ENCODE measurements around the gene AGAP1. TPM values are rescaled to one million over a fixed set of nuclear protein-coding genes. Genes with fewer than 3 reads are reported as not detected.
A peak's percentile ranks its signal among the peaks of the same experiment; 100 is the strongest.

AGAP1 gene
- total RNA-seq, 1 donor from 2014 or later, result 39.4 TPM

DNA sequence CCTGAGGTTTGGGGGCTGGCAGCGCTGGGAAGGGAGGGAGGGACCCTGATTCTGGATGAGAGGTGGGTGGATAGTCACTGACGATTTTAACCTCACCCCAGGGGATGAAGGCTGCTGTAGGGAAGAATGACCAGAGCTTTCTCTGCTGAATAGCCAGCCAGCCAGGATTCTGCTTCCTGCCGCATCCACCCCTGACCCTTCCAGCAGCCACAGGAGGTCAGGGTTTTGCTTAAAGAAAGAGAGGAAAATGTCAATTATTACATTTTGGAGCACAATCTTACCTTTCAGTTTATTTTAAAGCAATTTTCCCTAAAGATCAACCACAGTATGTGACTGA lies 456.6 kb downstream of the AGAP1 start:
- Histone ChIP-seq H3K4me2 (ENCODE audit: low read length) (no peak overlapping the region), H3K36me3 (ENCODE audit: insufficient read depth, low read length) (no peaks in the 10 kb centered on the region), H3K79me2 (ENCODE audit: insufficient read depth, low read length) (no peaks in the 10 kb centered on the region), H3K4me3 (ENCODE audit: insufficient read depth, low read depth, low read length) (no peak overlapping the region), H3K9me3 (ENCODE audit: insufficient read depth, low read depth, low read length) (no peaks in the 10 kb centered on the region), H3K9ac (ENCODE audit: low read length) (no peak overlapping the region), H3K27me3 (ENCODE audit: insufficient read depth, low read length) (no peaks in the 10 kb centered on the region), H3K4me1 (ENCODE audit: insufficient read depth, low read length) (peaks cover 4% of the 10 kb centered on the region), H2AFZ (ENCODE audit: low read depth, low read length) (no peak overlapping the region), H3K27ac (ENCODE audit: low read depth, low read length) (no peak overlapping the region), H4K20me1 (ENCODE audit: insufficient read depth, low read length) (no peaks in the 10 kb centered on the region)
- peaks cover 13% of the 10 kb centered on the region for H3K4me1 Mint-ChIP-seq (ENCODE audit: low read depth, unreplicated experiment)
- H3K9me3 Mint-ChIP-seq (ENCODE audit: unreplicated experiment), result no peaks in the 10 kb centered on the region
- FAIRE-seq, result no peak
- DNase-seq (ENCODE audit: low read depth), result no peak
- no peak overlapping the region for H3K27ac Mint-ChIP-seq (ENCODE audit: unreplicated experiment)
- H3K4me3 Mint-ChIP-seq (ENCODE audit: unreplicated experiment), result no peak overlapping the region
- H3K36me3 Mint-ChIP-seq (ENCODE audit: low read depth, unreplicated experiment), result no peaks in the 10 kb centered on the region
- no peak for TF ChIP-seq EZH2 (IDR thresholded peaks at IDR 0.05; ENCODE audit: insufficient read depth, low read length)
- TF ChIP-seq, protein P1, sequence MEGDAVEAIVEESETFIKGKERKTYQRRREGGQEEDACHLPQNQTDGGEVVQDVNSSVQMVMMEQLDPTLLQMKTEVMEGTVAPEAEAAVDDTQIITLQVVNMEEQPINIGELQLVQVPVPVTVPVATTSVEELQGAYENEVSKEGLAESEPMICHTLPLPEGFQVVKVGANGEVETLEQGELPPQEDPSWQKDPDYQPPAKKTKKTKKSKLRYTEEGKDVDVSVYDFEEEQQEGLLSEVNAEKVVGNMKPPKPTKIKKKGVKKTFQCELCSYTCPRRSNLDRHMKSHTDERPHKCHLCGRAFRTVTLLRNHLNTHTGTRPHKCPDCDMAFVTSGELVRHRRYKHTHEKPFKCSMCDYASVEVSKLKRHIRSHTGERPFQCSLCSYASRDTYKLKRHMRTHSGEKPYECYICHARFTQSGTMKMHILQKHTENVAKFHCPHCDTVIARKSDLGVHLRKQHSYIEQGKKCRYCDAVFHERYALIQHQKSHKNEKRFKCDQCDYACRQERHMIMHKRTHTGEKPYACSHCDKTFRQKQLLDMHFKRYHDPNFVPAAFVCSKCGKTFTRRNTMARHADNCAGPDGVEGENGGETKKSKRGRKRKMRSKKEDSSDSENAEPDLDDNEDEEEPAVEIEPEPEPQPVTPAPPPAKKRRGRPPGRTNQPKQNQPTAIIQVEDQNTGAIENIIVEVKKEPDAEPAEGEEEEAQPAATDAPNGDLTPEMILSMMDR (IDR thresholded peaks at IDR 0.05; ENCODE audit: insufficient read depth, low read depth, low read length), result no peak
- no peaks in the 10 kb centered on the region for H3K27me3 Mint-ChIP-seq (ENCODE audit: low read depth, unreplicated experiment)

DNA sequence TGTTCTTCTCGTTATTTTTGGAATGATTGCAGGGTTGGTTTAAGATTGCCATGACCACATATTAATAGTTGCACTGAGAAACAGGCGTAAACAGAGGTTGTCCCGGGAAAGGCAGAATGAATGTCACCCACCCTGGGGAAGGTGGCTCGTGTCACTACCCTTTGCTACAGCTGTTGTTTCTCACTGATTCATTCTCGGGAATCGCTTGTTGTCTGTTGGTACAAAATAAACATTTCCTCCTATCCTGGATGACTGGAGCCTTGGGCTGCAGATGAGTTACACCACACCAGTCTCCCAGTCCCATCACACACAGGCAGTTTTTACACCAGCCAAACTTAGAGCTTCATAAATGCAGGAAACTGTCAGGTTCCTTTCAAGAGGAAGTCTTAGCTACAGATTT lies 457.6 kb downstream of the AGAP1 start:
- FAIRE-seq (no peak), DNase-seq (ENCODE audit: low read depth) (no peak)
- Mint-ChIP-seq H3K4me3 (ENCODE audit: unreplicated experiment) (no peak overlapping the region), H3K27ac (ENCODE audit: unreplicated experiment) (no peak overlapping the region), H3K27me3 (ENCODE audit: low read depth, unreplicated experiment) (no peaks in the 10 kb centered on the region), H3K36me3 (ENCODE audit: low read depth, unreplicated experiment) (no peaks in the 10 kb centered on the region), H3K9me3 (ENCODE audit: unreplicated experiment) (no peaks in the 10 kb centered on the region), H3K4me1 (ENCODE audit: low read depth, unreplicated experiment) (peaks cover 13% of the 10 kb centered on the region)
- Histone ChIP-seq H3K9me3 (ENCODE audit: insufficient read depth, low read depth, low read length) (no peaks in the 10 kb centered on the region), H3K4me2 (ENCODE audit: low read length) (no peak overlapping the region), H3K9ac (ENCODE audit: low read length) (no peak overlapping the region), H3K36me3 (ENCODE audit: insufficient read depth, low read length) (no peaks in the 10 kb centered on the region), H4K20me1 (ENCODE audit: insufficient read depth, low read length) (no peaks in the 10 kb centered on the region), H2AFZ (ENCODE audit: low read depth, low read length) (no peak overlapping the region), H3K4me3 (ENCODE audit: insufficient read depth, low read depth, low read length) (no peak overlapping the region), H3K4me1 (ENCODE audit: insufficient read depth, low read length) (peaks cover 4% of the 10 kb centered on the region), H3K27ac (ENCODE audit: low read depth, low read length) (no peak overlapping the region), H3K79me2 (ENCODE audit: insufficient read depth, low read length) (no peaks in the 10 kb centered on the region), H3K27me3 (ENCODE audit: insufficient read depth, low read length) (no peaks in the 10 kb centered on the region)
- no peak for TF ChIP-seq EZH2 (IDR thresholded peaks at IDR 0.05; ENCODE audit: insufficient read depth, low read length)
- TF ChIP-seq, protein P1 (IDR thresholded peaks at IDR 0.05; ENCODE audit: insufficient read depth, low read depth, low read length), result no peak

DNA sequence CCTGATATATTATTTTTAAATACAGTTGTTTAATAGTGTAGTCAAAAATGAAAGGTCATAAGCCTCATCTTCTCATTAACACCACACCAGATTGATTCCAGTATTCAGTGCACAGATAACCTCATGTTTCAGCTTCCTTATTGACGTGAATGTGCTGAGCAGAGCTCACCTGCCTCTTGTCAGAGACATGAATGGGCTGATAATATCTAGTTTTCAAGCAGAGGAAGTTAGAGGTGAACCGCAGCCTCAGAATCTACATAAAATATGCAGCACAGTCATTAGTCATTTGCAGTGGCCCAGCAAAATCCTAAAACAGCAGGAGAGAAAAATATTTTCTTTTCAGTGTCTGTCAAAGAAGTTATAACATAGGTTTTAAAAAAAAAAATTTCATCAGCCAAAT lies 458.1 kb downstream of the AGAP1 start:
- TF ChIP-seq, protein P1 (IDR thresholded peaks at IDR 0.05; ENCODE audit: insufficient read depth, low read depth, low read length), result no peak
- TF ChIP-seq EZH2 (IDR thresholded peaks at IDR 0.05; ENCODE audit: insufficient read depth, low read length), result no peak
- Mint-ChIP-seq H3K9me3 (ENCODE audit: unreplicated experiment) (no peaks in the 10 kb centered on the region), H3K4me3 (ENCODE audit: unreplicated experiment) (no peak overlapping the region), H3K27ac (ENCODE audit: unreplicated experiment) (no peak overlapping the region), H3K27me3 (ENCODE audit: low read depth, unreplicated experiment) (no peaks in the 10 kb centered on the region), H3K4me1 (ENCODE audit: low read depth, unreplicated experiment) (peaks cover 12% of the 10 kb centered on the region), H3K36me3 (ENCODE audit: low read depth, unreplicated experiment) (no peaks in the 10 kb centered on the region)
- Histone ChIP-seq H3K9ac (ENCODE audit: low read length) (no peak overlapping the region), H3K4me1 (ENCODE audit: insufficient read depth, low read length) (peaks cover 4% of the 10 kb centered on the region), H3K27me3 (ENCODE audit: insufficient read depth, low read length) (no peaks in the 10 kb centered on the region), H3K4me3 (ENCODE audit: insufficient read depth, low read depth, low read length) (no peak overlapping the region), H3K27ac (ENCODE audit: low read depth, low read length) (no peak overlapping the region), H2AFZ (ENCODE audit: low read depth, low read length) (no peak overlapping the region), H3K36me3 (ENCODE audit: insufficient read depth, low read length) (no peaks in the 10 kb centered on the region), H3K4me2 (ENCODE audit: low read length) (no peak overlapping the region), H3K79me2 (ENCODE audit: insufficient read depth, low read length) (no peaks in the 10 kb centered on the region), H4K20me1 (ENCODE audit: insufficient read depth, low read length) (no peaks in the 10 kb centered on the region), H3K9me3 (ENCODE audit: insufficient read depth, low read depth, low read length) (no peaks in the 10 kb centered on the region)
- FAIRE-seq, result no peak
- peak; percentile 29 for DNase-seq (ENCODE audit: low read depth)
